RKO (cell line): ENCODE data around the gene PEX13.
"Not testable (repeated sequence)": the region's sequence is repeated elsewhere in the genome, so short reads cannot be mapped to it uniquely, and the experiment has no call there.

ENCODE experiments used
- DNase-seq: peaks from one replicate; pipeline ENCODE4 v3.0.0-alpha.2; 2016; ENCODE audit warnings: low spot score

PEX13 gene

GRCh38 chr2:61006486-61007105 lies 10.9 kb upstream of the PEX13 start:
- no peak for DNase-seq

DNA sequence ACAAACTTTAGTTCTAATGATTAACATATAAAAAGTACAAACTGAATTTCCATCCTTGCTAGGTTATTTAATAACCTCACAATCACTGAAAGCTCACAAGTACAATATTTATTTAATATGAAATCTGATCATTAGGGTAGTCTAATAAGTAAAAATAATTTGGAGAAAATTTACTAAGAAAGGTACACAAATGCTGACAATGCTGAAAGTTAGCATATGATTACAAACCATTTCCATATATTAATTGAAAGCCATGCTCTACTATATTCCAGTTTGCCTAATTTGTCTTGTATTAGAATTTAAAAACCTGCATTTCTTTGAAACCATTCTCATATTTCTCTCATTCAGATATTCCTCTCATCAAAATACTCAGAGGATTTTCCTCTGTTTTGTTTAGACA lies 8.2 kb upstream of the PEX13 start:
- DNase-seq, result no peak

DNA sequence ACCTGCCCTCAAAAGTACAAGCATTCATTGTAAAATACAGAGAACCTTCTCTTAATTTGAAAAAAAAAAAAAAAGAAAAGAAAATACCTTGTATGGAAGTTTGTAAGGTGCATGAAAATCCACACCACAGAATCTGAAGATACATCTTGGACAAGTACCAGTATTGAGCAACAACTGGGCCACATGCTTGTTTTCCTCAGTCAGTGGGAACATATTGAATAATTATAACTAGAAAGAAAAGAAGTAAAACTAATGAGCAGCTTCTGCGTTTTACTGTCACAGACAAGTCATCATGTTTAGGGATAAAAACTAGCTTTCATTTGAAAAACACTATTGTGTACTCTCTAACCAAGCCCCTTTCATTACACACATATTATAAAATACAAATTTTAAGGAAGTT lies 5.8 kb upstream of the PEX13 start:
- DNase-seq, result no peak

- DNase-seq, result peak; percentile 74
Observed at GRCh38 chr2:61012303-61012702, 5.2 kb upstream of the PEX13 start.

GRCh38 chr2:61013382-61013781 lies 4.1 kb upstream of the PEX13 start:
- no peak for DNase-seq

GRCh38 chr2:61014763-61015162 lies 2.8 kb upstream of the PEX13 start:
- DNase-seq, result no peak

DNA sequence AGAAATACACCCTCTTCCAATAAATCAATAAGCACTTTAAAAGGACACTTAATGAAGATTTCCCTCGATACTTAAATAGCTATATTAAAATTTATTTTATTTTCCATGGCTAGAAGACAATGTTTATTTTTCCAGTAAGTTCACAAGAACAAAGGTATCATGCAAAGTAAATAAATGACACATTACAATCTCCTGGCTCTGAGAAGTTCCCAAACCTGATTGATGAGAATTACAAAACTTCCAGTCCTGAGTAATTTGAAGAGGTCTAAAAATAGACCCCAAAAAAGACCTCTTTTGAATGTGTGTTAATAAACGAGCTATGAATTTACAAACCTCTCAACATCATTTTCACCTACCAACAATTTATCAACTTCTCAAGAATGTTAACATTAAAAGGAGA lies 1.5 kb upstream of the PEX13 start:
- no peak for DNase-seq

- no peak for DNase-seq
Observed at GRCh38 chr2:61016392-61017002, 1.0 kb upstream of the PEX13 start.

- DNase-seq, result peak; percentile 81
Observed at GRCh38 chr2:61017003-61017555, 441 bp upstream of the PEX13 start.

DNA sequence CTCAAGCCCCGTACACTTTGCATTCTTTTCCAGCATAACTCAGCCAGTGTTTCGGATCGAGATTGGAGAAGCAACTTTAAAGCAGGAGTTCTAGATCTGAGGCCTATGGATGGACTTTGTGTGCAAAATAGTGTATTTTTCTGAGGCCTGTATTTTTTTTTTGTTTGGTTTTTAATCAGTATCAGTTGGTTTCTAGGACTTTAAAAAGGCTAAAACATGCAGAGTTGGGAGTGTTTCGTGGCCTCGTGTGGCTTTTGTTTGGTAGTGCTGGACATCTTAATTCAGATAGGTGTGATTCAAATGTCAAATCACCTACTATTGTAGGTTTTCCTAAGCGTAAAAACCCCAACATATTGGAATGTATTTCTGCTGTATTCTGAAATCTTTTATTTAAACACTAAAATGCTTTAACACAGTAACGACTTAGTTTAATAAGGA lies 817 bp downstream of the PEX13 start:
- peak; percentile 40 for DNase-seq

- DNase-seq, result no peak
Observed at GRCh38 chr2:61018798-61019197, 1.3 kb downstream of the PEX13 start.

- no peak for DNase-seq
Observed at GRCh38 chr2:61021228-61021660, 3.7 kb downstream of the PEX13 start.

DNA sequence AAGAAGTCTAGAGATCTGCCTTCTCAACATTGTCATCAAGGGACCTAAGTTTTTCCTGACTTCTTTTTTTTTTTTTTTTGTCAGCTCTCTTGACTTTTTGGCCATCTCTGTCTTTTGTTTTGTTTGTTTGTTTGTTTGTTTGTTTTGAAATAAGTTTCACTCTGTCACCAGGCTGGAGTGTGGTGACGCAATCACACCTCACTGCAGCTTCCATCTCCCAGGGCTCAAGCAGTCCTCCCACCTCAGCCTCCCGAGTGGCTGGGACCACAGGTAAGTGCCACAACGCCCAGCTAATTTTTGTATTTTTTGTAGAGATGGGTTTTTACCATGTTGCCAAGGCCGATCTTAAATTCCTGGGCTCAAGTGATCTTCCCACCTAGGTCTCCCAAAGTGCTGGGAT lies 6.2 kb downstream of the PEX13 start:
- DNase-seq, result no peak

GRCh38 chr2:61029533-61029932 lies 12.0 kb downstream of the PEX13 start:
- no peak for DNase-seq

GRCh38 chr2:61034592-61034991 lies 17.1 kb downstream of the PEX13 start:
- DNase-seq, result not testable (repeated sequence)

DNA sequence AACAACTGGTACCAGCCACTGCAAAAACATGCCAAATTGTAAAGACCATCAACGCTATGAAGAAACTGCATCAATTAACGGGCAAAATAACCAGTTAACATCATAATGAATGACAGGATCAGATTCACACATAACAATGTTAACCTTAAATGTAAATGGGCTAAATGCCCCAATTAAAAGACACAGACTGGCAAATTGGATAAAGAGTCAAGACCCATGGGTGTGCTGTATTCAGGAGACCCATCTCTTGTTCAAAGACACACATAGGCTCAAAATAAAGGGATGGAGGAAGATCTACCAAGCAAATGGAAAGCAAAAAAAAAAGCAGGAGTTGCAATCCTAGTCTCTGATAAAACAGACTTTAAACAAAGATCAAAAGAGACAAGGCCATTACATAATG lies 19.1 kb downstream of the PEX13 start:
- not testable (repeated sequence) for DNase-seq

DNA sequence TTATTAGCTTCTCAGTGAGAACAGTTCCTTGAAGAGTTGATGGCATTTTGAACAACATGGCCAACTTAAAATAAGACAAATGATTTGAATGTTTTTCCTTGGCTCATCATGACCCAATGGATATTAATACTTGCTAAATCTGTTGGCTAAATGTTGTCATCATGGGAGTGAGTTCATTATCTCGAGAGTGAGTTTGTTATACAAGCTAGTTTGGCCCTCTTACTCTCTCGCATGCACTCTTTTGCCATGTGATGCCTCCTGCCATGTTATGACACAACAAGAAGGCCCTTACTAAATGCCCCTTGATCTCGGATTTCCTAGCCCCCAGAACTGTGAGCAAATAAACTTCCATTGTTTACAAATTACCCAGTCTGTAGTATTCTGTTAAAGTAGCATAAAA lies 25.3 kb downstream of the PEX13 start:
- no peak for DNase-seq

DNA sequence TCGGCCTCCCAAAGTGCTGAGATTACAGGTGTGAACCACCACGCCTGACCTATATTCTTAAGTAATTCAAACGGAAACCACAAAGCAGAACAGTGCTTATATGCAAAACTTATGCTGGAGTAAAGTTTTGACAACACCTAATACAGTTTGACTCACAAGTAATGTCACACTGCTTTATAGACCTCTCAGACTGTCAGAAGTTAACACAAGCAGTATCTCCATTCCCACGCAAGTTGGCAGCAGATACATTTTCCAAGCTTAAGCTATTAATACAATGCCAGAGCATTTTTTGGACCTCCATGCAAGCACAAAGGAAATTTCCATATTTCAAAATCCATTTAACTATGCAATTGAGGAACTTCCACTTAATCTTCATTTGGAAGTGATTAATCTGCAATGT lies 27.1 kb downstream of the PEX13 start:
- DNase-seq, result no peak

- DNase-seq, result no peak
Observed at GRCh38 chr2:61045226-61045625, 27.7 kb downstream of the PEX13 start.

- DNase-seq, result no peak
Observed at GRCh38 chr2:61045999-61046398, 28.5 kb downstream of the PEX13 start.

GRCh38 chr2:61055557-61055956 lies 38.0 kb downstream of the PEX13 start:
- DNase-seq, result no peak

DNA sequence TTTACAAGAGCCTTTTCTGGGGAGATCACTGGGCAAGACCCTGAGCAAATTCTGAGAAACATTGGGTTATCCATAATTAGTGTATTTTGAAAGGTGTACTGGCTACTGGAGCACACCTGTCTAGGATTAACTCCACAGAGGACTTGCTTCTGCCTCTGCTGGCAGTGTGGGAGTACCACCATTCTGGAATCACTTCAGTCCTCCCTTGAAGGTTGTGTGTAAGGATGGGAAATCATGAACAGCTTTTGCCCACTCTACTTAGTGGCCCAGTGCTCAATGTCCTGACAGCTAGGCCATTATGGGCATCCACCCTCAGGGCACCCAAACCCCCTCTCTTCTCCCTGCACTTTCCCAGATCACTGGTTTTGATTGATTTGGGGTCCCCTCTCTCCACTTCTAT lies 40.0 kb downstream of the PEX13 start:
- DNase-seq, result no peak

DNA sequence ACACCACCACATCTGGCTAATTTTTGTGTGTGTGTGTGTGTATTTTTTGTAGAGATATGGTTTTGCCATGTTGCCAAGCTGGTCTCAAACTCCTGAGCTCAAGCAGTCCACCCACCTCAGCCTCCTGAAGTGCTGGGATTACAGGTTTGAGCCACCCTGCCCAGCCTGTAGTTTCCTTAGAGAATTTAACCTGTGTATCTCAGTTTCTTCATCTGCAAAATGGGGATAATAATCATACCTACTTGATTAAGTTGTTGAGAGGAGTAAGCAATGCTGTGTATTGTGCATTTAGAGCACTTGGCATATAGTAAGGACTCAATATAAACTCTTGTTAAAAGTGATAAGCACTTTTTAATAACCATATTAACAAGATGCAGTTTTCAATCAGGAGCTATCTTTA lies 41.9 kb downstream of the PEX13 start:
- no peak for DNase-seq
